Neural progenitor cell (in vitro differentiated cells): Measurements from ENCODE around the gene FOXK2.
"Not testable (repeated sequence)": the region's sequence is repeated elsewhere in the genome, so short reads cannot be mapped to it uniquely, and the experiment has no call there.

Source experiments
- EZH2 ChIP-seq: fragments of 200-600 bp; sonication (generic); IDR thresholded peaks from 2 replicates; pipeline ENCODE4 v1.6.1; 2017; ENCODE audit warnings: antibody characterized with exemption, mild to moderate bottlenecking, moderate library complexity
- EZH2phosphoT487 ChIP-seq: fragments of 200-600 bp; sonication (generic); IDR thresholded peaks from 2 replicates; pipeline ENCODE4 v1.6.1; 2017; ENCODE audit warnings: antibody characterized with exemption
- TF ChIP-seq, protein P1 (sequence below): fragments of 200-600 bp; sonication (generic); IDR thresholded peaks from 2 replicates; pipeline ENCODE4 v1.5.1; 2017; ENCODE audit warnings: antibody characterized with exemption, mild to moderate bottlenecking

- TF ChIP-seq, protein P1, sequence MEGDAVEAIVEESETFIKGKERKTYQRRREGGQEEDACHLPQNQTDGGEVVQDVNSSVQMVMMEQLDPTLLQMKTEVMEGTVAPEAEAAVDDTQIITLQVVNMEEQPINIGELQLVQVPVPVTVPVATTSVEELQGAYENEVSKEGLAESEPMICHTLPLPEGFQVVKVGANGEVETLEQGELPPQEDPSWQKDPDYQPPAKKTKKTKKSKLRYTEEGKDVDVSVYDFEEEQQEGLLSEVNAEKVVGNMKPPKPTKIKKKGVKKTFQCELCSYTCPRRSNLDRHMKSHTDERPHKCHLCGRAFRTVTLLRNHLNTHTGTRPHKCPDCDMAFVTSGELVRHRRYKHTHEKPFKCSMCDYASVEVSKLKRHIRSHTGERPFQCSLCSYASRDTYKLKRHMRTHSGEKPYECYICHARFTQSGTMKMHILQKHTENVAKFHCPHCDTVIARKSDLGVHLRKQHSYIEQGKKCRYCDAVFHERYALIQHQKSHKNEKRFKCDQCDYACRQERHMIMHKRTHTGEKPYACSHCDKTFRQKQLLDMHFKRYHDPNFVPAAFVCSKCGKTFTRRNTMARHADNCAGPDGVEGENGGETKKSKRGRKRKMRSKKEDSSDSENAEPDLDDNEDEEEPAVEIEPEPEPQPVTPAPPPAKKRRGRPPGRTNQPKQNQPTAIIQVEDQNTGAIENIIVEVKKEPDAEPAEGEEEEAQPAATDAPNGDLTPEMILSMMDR, result not testable (repeated sequence)
- not testable (repeated sequence) for TF ChIP-seq EZH2, EZH2phosphoT487
These were observed 44.2 kb downstream of the FOXK2 start for GRCh38 chr17:82563745-82564144.
